ENCODE data around the gene MXRA8.

- TF ChIP-seq CTCF (conservative IDR thresholded peaks at IDR 0.05; ENCODE audit: low read depth, low read length) (no peak), EZH2 (IDR thresholded peaks at IDR 0.05; ENCODE audit: low read length, unreplicated experiment) (no peak), EZH2phosphoT487 (IDR thresholded peaks at IDR 0.05; ENCODE audit: borderline replicate concordance, low read length) (no peak)
Observed at GRCh38 chr1:1358433-1359271, at the start of gene MXRA8.

Data from PC-3 (cell line).